ENCODE data around the gene CFAP97D1.

- TF ChIP-seq BHLHE40 (IDR thresholded peaks at IDR 0.05; ENCODE audit: borderline replicate concordance) (no peak), NFRKB (IDR thresholded peaks at IDR 0.05) (no peak), FOXM1 (IDR thresholded peaks at IDR 0.05; ENCODE audit: borderline replicate concordance) (no peak), FOXA1 (IDR thresholded peaks at IDR 0.05) (no peak), SUZ12 (IDR thresholded peaks at IDR 0.05) (no peak), L3MBTL2 (conservative IDR thresholded peaks at IDR 0.05) (no peak), HDGF (IDR thresholded peaks at IDR 0.05; ENCODE audit: borderline replicate concordance) (no peak), ZNF384 (IDR thresholded peaks at IDR 0.05) (no peak), FOXK2 (IDR thresholded peaks at IDR 0.05) (no peak), TARDBP (IDR thresholded peaks at IDR 0.05) (no peak), ELF4 (IDR thresholded peaks at IDR 0.05) (no peak), CTBP1 (IDR thresholded peaks at IDR 0.05; ENCODE audit: borderline replicate concordance) (no peak)
Measured at GRCh38 chr17:43827596-43827995, 47.4 kb downstream of the CFAP97D1 start.

Measured in HEK293T (cell line).